Measurements from ENCODE around the gene KMT5C.
A peak's percentile ranks its signal among the peaks of the same experiment; 100 is the strongest.

The KMT5C gene

DNA sequence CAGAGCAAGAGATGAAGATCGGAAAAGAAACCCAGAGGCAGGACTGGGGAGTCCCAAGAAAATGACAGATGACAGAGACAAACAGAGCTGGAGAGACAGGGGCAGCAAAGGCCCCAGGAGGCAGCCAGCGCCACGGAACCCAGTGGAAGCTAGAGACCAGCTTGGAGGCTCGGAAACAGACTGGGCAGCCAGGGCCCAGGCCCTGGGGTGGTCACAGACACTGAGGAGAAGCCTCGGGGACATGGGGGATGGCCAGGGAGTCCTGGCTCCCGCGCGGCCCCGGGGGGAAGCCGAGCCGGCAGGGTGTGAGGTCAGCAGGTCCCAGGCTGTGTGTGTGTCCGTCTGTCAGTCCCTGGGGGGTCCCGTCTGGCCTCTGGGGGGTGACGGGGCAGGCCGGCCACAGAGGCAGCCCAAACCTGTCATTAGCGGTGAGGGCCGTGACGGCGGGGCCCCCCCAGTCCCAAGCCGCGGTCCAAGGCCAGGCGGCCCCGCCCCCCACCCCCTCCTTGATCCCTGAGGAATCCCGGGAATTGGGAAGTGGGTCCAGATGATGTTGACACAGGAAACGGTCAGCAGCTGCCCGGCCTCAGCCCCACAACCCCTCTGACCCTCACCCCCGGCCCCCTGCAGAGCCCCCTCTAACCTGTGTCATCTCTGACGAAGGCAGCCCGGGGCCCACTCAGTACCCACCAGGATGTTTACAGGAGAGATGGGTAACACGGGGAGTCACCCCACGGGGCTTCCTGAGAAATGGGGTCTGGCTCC, 34.5 kb downstream of the KMT5C start:
- peak overlapping the region in 1 of 2 experiments; percentile 76 for H3K14ac ChIP-seq (ENCODE audit: low read length in 2 of 2)
- peak overlapping the region; percentile 22 for H4K91ac ChIP-seq (ENCODE audit: low read length)
- H4K8ac ChIP-seq (ENCODE audit: low read length): peak overlapping the region; percentile 78
- peak overlapping the region; percentile 30 for H2BK15ac ChIP-seq (ENCODE audit: low read depth, poor library complexity, severe bottlenecking)
- no peaks in the 10 kb centered on the region for H3K36me3 ChIP-seq (ENCODE audit: control insufficient read depth in 1 of 2, insufficient read depth in 2 of 2, low read depth in 1 of 2, low read length in 2 of 2)
- H3K4me3 ChIP-seq (ENCODE audit: insufficient read depth in 1 of 2, low read depth in 1 of 2, low read length in 2 of 2): no peak overlapping the region
- peak overlapping the region in 1 of 2 experiments; percentile 64 for H2BK12ac ChIP-seq (ENCODE audit: low read length in 2 of 2)
- no peaks in the 10 kb centered on the region for H3K79me1 ChIP-seq (replicated peaks; ENCODE audit: low read length, poor library complexity, severe bottlenecking)
- peaks cover 0 to 28% of the 10 kb centered on the region in 2 experiments for H3K27me3 ChIP-seq (ENCODE audit: control insufficient read depth in 1 of 2, insufficient read depth in 1 of 2, low read length in 2 of 2)
- H2AK5ac ChIP-seq (ENCODE audit: low read length, severe bottlenecking): peak overlapping the region; percentile 87
- H3K4ac ChIP-seq (ENCODE audit: low read depth in 1 of 2, low read length in 2 of 2): peak overlapping the region; percentile 28 to 66
- no peak overlapping the region for H3K9ac ChIP-seq (ENCODE audit: low read length)
- peak overlapping the region; percentile 20 for H3K4me2 ChIP-seq (ENCODE audit: low read length, poor library complexity, severe bottlenecking)
- peak overlapping the region; percentile 69 for H2BK120ac ChIP-seq (ENCODE audit: low read depth, low read length)
- H2BK5ac ChIP-seq (ENCODE audit: low read depth, low read length, poor library complexity, severe bottlenecking): peak overlapping the region; percentile 92
- no peak overlapping the region for H3K23ac ChIP-seq (ENCODE audit: low read length in 2 of 2)
- H3K18ac ChIP-seq (ENCODE audit: low read depth in 1 of 2, low read length in 2 of 2): peak overlapping the region; percentile 68 to 72
- H3K9me3 ChIP-seq (ENCODE audit: control insufficient read depth, low read length): no peaks in the 10 kb centered on the region
- H2AFZ ChIP-seq (ENCODE audit: low read depth, low read length): peak overlapping the region; percentile 59
- peak; percentile 61 for DNase-seq
- H3K4me1 ChIP-seq (ENCODE audit: control insufficient read depth, insufficient read depth, low read depth, low read length): peaks cover 61% of the 10 kb centered on the region
- 6% methylated on average over 24 of the region's 31 CpGs for WGBS
- peak overlapping the region; percentile 93 for H3K27ac ChIP-seq (ENCODE audit: low read length, poor library complexity, severe bottlenecking)

GRCh38 chr19:55376241-55376933, 36.7 kb downstream of the KMT5C start, which contains the start of gene TMEM190:
Gene TMEM190, plus strand, starts transcription at chr19:55376826. Its CDS starts 28 bp downstream, at chr19:55376854.
- Histone ChIP-seq H3K36me3 (ENCODE audit: control insufficient read depth in 1 of 2, insufficient read depth in 2 of 2, low read depth in 1 of 2, low read length in 2 of 2) (no peaks in the 10 kb centered on the region), H3K4me1 (ENCODE audit: control insufficient read depth, insufficient read depth, low read depth, low read length) (peaks cover 55% of the 10 kb centered on the region), H2AFZ (ENCODE audit: low read depth, low read length) (no peak within 1 kb of the TSS), H3K79me1 (replicated peaks; ENCODE audit: low read length, poor library complexity, severe bottlenecking) (no peaks in the 10 kb centered on the region), H3K27me3 (ENCODE audit: control insufficient read depth in 1 of 2, insufficient read depth in 1 of 2, low read length in 2 of 2) (peaks cover 0 to 30% of the 10 kb centered on the region in 2 experiments), H2BK5ac (ENCODE audit: low read depth, low read length, poor library complexity, severe bottlenecking) (no peak within 1 kb of the TSS), H3K9me3 (ENCODE audit: control insufficient read depth, low read length) (no peaks in the 10 kb centered on the region), H3K9ac (ENCODE audit: low read length) (no peak within 1 kb of the TSS), H3K27ac (ENCODE audit: low read length, poor library complexity, severe bottlenecking) (no peak within 1 kb of the TSS), H3K18ac (ENCODE audit: low read depth in 1 of 2, low read length in 2 of 2) (peak within 1 kb of the TSS in 1 of 2 experiments; percentile 25), H3K4me3 (ENCODE audit: insufficient read depth in 1 of 2, low read depth in 1 of 2, low read length in 2 of 2) (no peak within 1 kb of the TSS), H4K91ac (ENCODE audit: low read length) (no peak within 1 kb of the TSS), H2BK120ac (ENCODE audit: low read depth, low read length) (no peak within 1 kb of the TSS), H3K4ac (ENCODE audit: low read depth in 1 of 2, low read length in 2 of 2) (no peak within 1 kb of the TSS), H3K14ac (ENCODE audit: low read length in 2 of 2) (peak within 1 kb of the TSS in 1 of 2 experiments; percentile 26), H3K23ac (ENCODE audit: low read length in 2 of 2) (peak within 1 kb of the TSS in 1 of 2 experiments; percentile 56), H2BK12ac (ENCODE audit: low read length in 2 of 2) (peak within 1 kb of the TSS in 1 of 2 experiments; percentile 3), H2AK5ac (ENCODE audit: low read length, severe bottlenecking) (peak within 1 kb of the TSS; percentile 85), H4K8ac (ENCODE audit: low read length) (peak within 1 kb of the TSS; percentile 13), H2BK15ac (ENCODE audit: low read depth, poor library complexity, severe bottlenecking) (no peak within 1 kb of the TSS), H3K4me2 (ENCODE audit: low read length, poor library complexity, severe bottlenecking) (no peak within 1 kb of the TSS)
- DNase-seq: no peak
- 54% methylated on average over 19 of the region's 21 CpGs for WGBS

- Histone ChIP-seq H3K27me3 (ENCODE audit: control insufficient read depth in 1 of 2, insufficient read depth in 1 of 2, low read length in 2 of 2) (peaks cover 0 to 30% of the 10 kb centered on the region in 2 experiments), H2BK120ac (ENCODE audit: low read depth, low read length) (no peak overlapping the region), H2BK15ac (ENCODE audit: low read depth, poor library complexity, severe bottlenecking) (peak overlapping the region; percentile 44), H3K4me2 (ENCODE audit: low read length, poor library complexity, severe bottlenecking) (no peak overlapping the region), H3K27ac (ENCODE audit: low read length, poor library complexity, severe bottlenecking) (no peak overlapping the region), H3K4me1 (ENCODE audit: control insufficient read depth, insufficient read depth, low read depth, low read length) (peaks cover 51% of the 10 kb centered on the region), H3K9ac (ENCODE audit: low read length) (no peak overlapping the region), H4K91ac (ENCODE audit: low read length) (peak overlapping the region; percentile 56), H3K36me3 (ENCODE audit: control insufficient read depth in 1 of 2, insufficient read depth in 2 of 2, low read depth in 1 of 2, low read length in 2 of 2) (no peaks in the 10 kb centered on the region), H2AFZ (ENCODE audit: low read depth, low read length) (no peak overlapping the region), H3K18ac (ENCODE audit: low read depth in 1 of 2, low read length in 2 of 2) (peak overlapping the region in 1 of 2 experiments; percentile 25), H3K14ac (ENCODE audit: low read length in 2 of 2) (peak overlapping the region in 1 of 2 experiments; percentile 26), H3K9me3 (ENCODE audit: control insufficient read depth, low read length) (no peaks in the 10 kb centered on the region), H3K4ac (ENCODE audit: low read depth in 1 of 2, low read length in 2 of 2) (no peak overlapping the region), H4K8ac (ENCODE audit: low read length) (no peak overlapping the region), H3K79me1 (replicated peaks; ENCODE audit: low read length, poor library complexity, severe bottlenecking) (peaks cover 4% of the 10 kb centered on the region), H2AK5ac (ENCODE audit: low read length, severe bottlenecking) (peak overlapping the region; percentile 27), H3K23ac (ENCODE audit: low read length in 2 of 2) (peak overlapping the region in 1 of 2 experiments; percentile 56), H3K4me3 (ENCODE audit: insufficient read depth in 1 of 2, low read depth in 1 of 2, low read length in 2 of 2) (no peak overlapping the region), H2BK5ac (ENCODE audit: low read depth, low read length, poor library complexity, severe bottlenecking) (no peak overlapping the region), H2BK12ac (ENCODE audit: low read length in 2 of 2) (peak overlapping the region in 1 of 2 experiments; percentile 3)
- 15% methylated on average over 43 of the region's 43 CpGs for whole genome bisulfite sequencing
- no peak for DNase-seq
These were observed 37.9 kb downstream of the KMT5C start for GRCh38 chr19:55377356-55378131.

All from mesenchymal stem cell (in vitro differentiated cells and primary cell).